HCT116 (cell line): ENCODE data around the gene TNRC18. TPM values are rescaled to one million over a fixed set of nuclear protein-coding genes. Genes with fewer than 3 reads are reported as not detected.

Experiments used
- ATAC-seq: fragments of 200-7000 bp; cut with Tn5 transposase; 2 replicates; pipeline ENCODE4 v1.9.1; 2020; ENCODE audit warnings: mild to moderate bottlenecking, moderate library complexity
- BruUV-seq: library from RNA; stranded (reverse); fragments of 400-500 nt; replicated peaks from 2 replicates; lab custom pipeline; 2021; lab: Mats Ljungman, UMichigan
- CTCF ChIA-PET: fragments of 300-600 bp; sonication (Branson Sonifier 250); formaldehyde crosslinking; loops from one replicate; lab custom pipeline; 2021; ENCODE audit warnings: antibody characterized with exemption; lab: Charles Lee
- POLR2A ChIA-PET: fragments of 300-600, 350-600 bp; sonication (Branson Sonifier 250); formaldehyde crosslinking; loops from one replicate; lab custom pipeline; 2021; ENCODE audit warnings: antibody characterized with exemption; lab: Charles Lee
- RAD21 ChIA-PET, 2 experiments: fragments of 300-600 bp; sonication (Branson Sonifier 250); formaldehyde crosslinking; loops; one replicate each; lab custom pipeline; 2023; ENCODE audit warnings: low total read pairs in 2 of 2; ENCODE audit not compliant: uncharacterized antibody in 2 of 2, unreplicated experiment in 2 of 2, low non-redundant PET in 1 of 2; lab: Charles Lee
- DNase-seq: peaks from one replicate; pipeline ENCODE4 v3.0.0-alpha.2; 2010; ENCODE audit warnings: low read depth, low spot score
- H2AFZ ChIP-seq: fragments of 200-600 bp; shearing (Covaris generic), sonication (generic); 2 replicates; pipeline ENCODE4 v1.6.1; 2017; ENCODE audit warnings: low read depth, mixed run types, mixed read lengths, antibody characterized with exemption, low read length; ENCODE audit not compliant: poor library complexity, severe bottlenecking
- H3K27ac ChIP-seq: 2 replicates; pipeline ENCODE4 v1.5.1; 2012; ENCODE audit warnings: low read depth, low read length
- H3K27me3 ChIP-seq: fragments of 200-600 bp; sonication (generic); 2 replicates; pipeline ENCODE4 v1.6.1; 2016; ENCODE audit warnings: mixed run types, low read length, mixed read lengths; ENCODE audit not compliant: insufficient read depth
- H3K36me3 ChIP-seq, 2 experiments: fragments of 200-500 bp in 1 of 2; fragments of 200-600 bp in 1 of 2; sonication (Bioruptor generic) in 1 of 2; sonication (generic) in 1 of 2; 2 replicates each; pipeline versions ENCODE4 v1.5.1 to v1.6.1; 2014 to 2016; ENCODE audit warnings: low read length in 2 of 2, inconsistent platforms in 1 of 2, mixed read lengths in 1 of 2, mixed run types in 1 of 2; ENCODE audit not compliant: insufficient read depth in 2 of 2, control insufficient read depth in 1 of 2
- H3K4me1 ChIP-seq, 2 experiments: fragments of 200-600 bp in 1 of 2; sonication (generic) in 1 of 2; 2 replicates each; pipeline versions ENCODE4 v1.5.1 to v1.6.1; 2012 to 2017; ENCODE audit warnings: low read length in 2 of 2, inconsistent platforms in 1 of 2, mild to moderate bottlenecking in 1 of 2, mixed read lengths in 1 of 2, mixed run types in 1 of 2, moderate library complexity in 1 of 2; ENCODE audit not compliant: insufficient read depth in 2 of 2, control insufficient read depth in 1 of 2
- H3K4me2 ChIP-seq: fragments of 200-600 bp; sonication (generic); 2 replicates; pipeline ENCODE4 v1.6.1; 2017; ENCODE audit warnings: mixed run types, low read length, mixed read lengths
- H3K4me3 ChIP-seq, 2 experiments: fragments of 200-600 bp in 1 of 2; sonication (generic) in 1 of 2; replicated peaks in 1 of 2; 2 replicates each; pipeline ENCODE4 v1.5.1; 2011 to 2016; ENCODE audit warnings: low read length in 2 of 2, control low read depth in 1 of 2, low read depth in 1 of 2, mild to moderate bottlenecking in 1 of 2, mixed read lengths in 1 of 2, mixed run types in 1 of 2
- H3K79me2 ChIP-seq: fragments of 200-600 bp; sonication (generic); 2 replicates; pipeline ENCODE4 v1.6.1; 2017; ENCODE audit warnings: mild to moderate bottlenecking, mixed run types, low read length, moderate library complexity, mixed read lengths; ENCODE audit not compliant: insufficient read depth
- H3K9ac ChIP-seq: fragments of 200-600 bp; sonication (generic); 2 replicates; pipeline ENCODE4 v1.6.1; 2016; ENCODE audit warnings: low read length, mixed read lengths
- H3K9me2 ChIP-seq: fragments of 200-600 bp; sonication (generic), shearing (Covaris generic); 2 replicates; pipeline ENCODE4 v1.6.1; 2017; ENCODE audit warnings: mixed run types, mild to moderate bottlenecking, moderate library complexity; ENCODE audit not compliant: insufficient read depth
- H3K9me3 ChIP-seq, 2 experiments: fragments of 200-500 bp in 1 of 2; fragments of 200-600 bp in 1 of 2; sonication (Bioruptor generic) in 1 of 2; sonication (generic) in 1 of 2; 2 replicates each; pipeline ENCODE4 v1.6.1; 2014 to 2017; ENCODE audit warnings: low read length in 2 of 2, mixed read lengths in 2 of 2, inconsistent platforms in 1 of 2, low read depth in 1 of 2, mild to moderate bottlenecking in 1 of 2, mixed run types in 1 of 2, moderate library complexity in 1 of 2; ENCODE audit not compliant: control insufficient read depth in 1 of 2, insufficient read depth in 1 of 2
- H4K20me1 ChIP-seq: fragments of 200-600 bp; sonication (generic), shearing (Covaris generic); 2 replicates; pipeline ENCODE4 v1.6.1; 2017; ENCODE audit warnings: mixed run types, mild to moderate bottlenecking, moderate library complexity; ENCODE audit not compliant: insufficient read depth
- CEBPB ChIP-seq: IDR thresholded peaks from 2 replicates; pipeline ENCODE4 v1.6.1; 2012; ENCODE audit warnings: low read depth
- EGR1 ChIP-seq: IDR thresholded peaks from 2 replicates; pipeline ENCODE4 v1.6.1; 2012; ENCODE audit warnings: low read depth
- ELF1 ChIP-seq: IDR thresholded peaks from 2 replicates; pipeline ENCODE4 v1.6.1; 2012; ENCODE audit warnings: low read depth, borderline replicate concordance
- EZH2 ChIP-seq: fragments of 200-600 bp; sonication (generic); IDR thresholded peaks from 2 replicates; pipeline ENCODE4 v1.6.1; 2017; ENCODE audit warnings: antibody characterized with exemption, mixed run types
- EZH2phosphoT487 ChIP-seq: fragments of 200-600 bp; IDR thresholded peaks from 2 replicates; pipeline ENCODE4 v1.6.1; 2018; ENCODE audit warnings: antibody characterized with exemption, borderline replicate concordance
- JUND ChIP-seq: IDR thresholded peaks from 2 replicates; pipeline ENCODE4 v1.6.1; 2012
- POLR2A ChIP-seq: IDR thresholded peaks from 2 replicates; pipeline ENCODE4 v1.7.0; 2011; ENCODE audit warnings: borderline replicate concordance; ENCODE audit not compliant: insufficient read depth, insufficient read length; ENCODE audit errors: extremely low read depth
- POLR2AphosphoS5 ChIP-seq: IDR thresholded peaks from 2 replicates; pipeline ENCODE4 v1.6.1; 2011; ENCODE audit warnings: mild to moderate bottlenecking, low read depth, low read length, moderate library complexity
- RAD21 ChIP-seq: IDR thresholded peaks from 2 replicates; pipeline ENCODE4 v1.6.1; 2012; ENCODE audit warnings: low read depth, mild to moderate bottlenecking
- SRF ChIP-seq: IDR thresholded peaks from 2 replicates; pipeline ENCODE4 v1.6.1; 2012; ENCODE audit warnings: low read depth
- TCF7L2 ChIP-seq: IDR thresholded peaks from 2 replicates; pipeline ENCODE4 v1.7.0; 2011; ENCODE audit warnings: borderline replicate concordance, inconsistent platforms; ENCODE audit not compliant: insufficient read depth, insufficient read length; ENCODE audit errors: extremely low read depth
- YY1 ChIP-seq: IDR thresholded peaks from 2 replicates; pipeline ENCODE4 v1.6.1; 2011; ENCODE audit warnings: low read length, low read depth, moderate library complexity, mild to moderate bottlenecking; ENCODE audit not compliant: insufficient replicate concordance; ENCODE audit errors: extremely low read depth
- ZFX ChIP-seq: fragments of 450-650 bp; IDR thresholded peaks from 2 replicates; pipeline ENCODE4 v1.6.1; 2017
- intact Hi-C: fragments of 100-400 bp; cut with micrococcal nuclease; formaldehyde crosslinking; loops from 2 replicates; pipeline ENCODE4 v1.10.0; 2022
- total RNA-seq: library from RNA; stranded (reverse); gene quantifications from one replicate; pipeline ENCODE4 v1.2.1, GENCODE V29; 2021; ENCODE audit not compliant: unreplicated experiment
- TF ChIP-seq, protein P1 (sequence below): IDR thresholded peaks from 2 replicates; pipeline ENCODE4 v1.6.1; 2012
- TF ChIP-seq, protein P2 (sequence below): IDR thresholded peaks from 2 replicates; pipeline ENCODE4 v1.6.1; 2012; ENCODE audit warnings: low read depth

TNRC18 gene
- total RNA-seq, 1 experiment from 2014 or later: 101 TPM

GRCh38 chr7:5458921-5459480 lies 35.4 kb upstream of the TNRC18 start:
- intact Hi-C loops: no loop called here
- RAD21 ChIA-PET: no interaction called here
- H3K27ac ChIP-seq: no peak overlapping the region
- H3K36me3 ChIP-seq: no peaks in the 10 kb centered on the region
- H3K4me3 ChIP-seq: no peak overlapping the region
- H3K27me3 ChIP-seq: no peaks in the 10 kb centered on the region
- no peak overlapping the region for H2AFZ ChIP-seq
- no peak for TF ChIP-seq POLR2A
- TF ChIP-seq SRF: no peak
- TF ChIP-seq EZH2phosphoT487: no peak
- TF ChIP-seq, protein P1, sequence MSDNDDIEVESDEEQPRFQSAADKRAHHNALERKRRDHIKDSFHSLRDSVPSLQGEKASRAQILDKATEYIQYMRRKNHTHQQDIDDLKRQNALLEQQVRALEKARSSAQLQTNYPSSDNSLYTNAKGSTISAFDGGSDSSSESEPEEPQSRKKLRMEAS: no peak
- no peak for TF ChIP-seq RAD21
- no peak for TF ChIP-seq TCF7L2
- no peak for TF ChIP-seq ZFX
- no peak for TF ChIP-seq JUND
- TF ChIP-seq, protein P2, sequence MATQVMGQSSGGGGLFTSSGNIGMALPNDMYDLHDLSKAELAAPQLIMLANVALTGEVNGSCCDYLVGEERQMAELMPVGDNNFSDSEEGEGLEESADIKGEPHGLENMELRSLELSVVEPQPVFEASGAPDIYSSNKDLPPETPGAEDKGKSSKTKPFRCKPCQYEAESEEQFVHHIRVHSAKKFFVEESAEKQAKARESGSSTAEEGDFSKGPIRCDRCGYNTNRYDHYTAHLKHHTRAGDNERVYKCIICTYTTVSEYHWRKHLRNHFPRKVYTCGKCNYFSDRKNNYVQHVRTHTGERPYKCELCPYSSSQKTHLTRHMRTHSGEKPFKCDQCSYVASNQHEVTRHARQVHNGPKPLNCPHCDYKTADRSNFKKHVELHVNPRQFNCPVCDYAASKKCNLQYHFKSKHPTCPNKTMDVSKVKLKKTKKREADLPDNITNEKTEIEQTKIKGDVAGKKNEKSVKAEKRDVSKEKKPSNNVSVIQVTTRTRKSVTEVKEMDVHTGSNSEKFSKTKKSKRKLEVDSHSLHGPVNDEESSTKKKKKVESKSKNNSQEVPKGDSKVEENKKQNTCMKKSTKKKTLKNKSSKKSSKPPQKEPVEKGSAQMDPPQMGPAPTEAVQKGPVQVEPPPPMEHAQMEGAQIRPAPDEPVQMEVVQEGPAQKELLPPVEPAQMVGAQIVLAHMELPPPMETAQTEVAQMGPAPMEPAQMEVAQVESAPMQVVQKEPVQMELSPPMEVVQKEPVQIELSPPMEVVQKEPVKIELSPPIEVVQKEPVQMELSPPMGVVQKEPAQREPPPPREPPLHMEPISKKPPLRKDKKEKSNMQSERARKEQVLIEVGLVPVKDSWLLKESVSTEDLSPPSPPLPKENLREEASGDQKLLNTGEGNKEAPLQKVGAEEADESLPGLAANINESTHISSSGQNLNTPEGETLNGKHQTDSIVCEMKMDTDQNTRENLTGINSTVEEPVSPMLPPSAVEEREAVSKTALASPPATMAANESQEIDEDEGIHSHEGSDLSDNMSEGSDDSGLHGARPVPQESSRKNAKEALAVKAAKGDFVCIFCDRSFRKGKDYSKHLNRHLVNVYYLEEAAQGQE: no peak
- no peak for TF ChIP-seq CEBPB
- TF ChIP-seq ELF1: no peak
- no peak for TF ChIP-seq EZH2
- TF ChIP-seq YY1: no peak
- no peak for TF ChIP-seq POLR2AphosphoS5
- TF ChIP-seq EGR1: no peak
- H3K79me2 ChIP-seq: no peaks in the 10 kb centered on the region
- no peak overlapping the region for H3K4me2 ChIP-seq
- H3K9me3 ChIP-seq: no peaks in the 10 kb centered on the region
- POLR2A ChIA-PET: interaction anchor here (1.1 kb wide), 1 partner anchor 41 kb away, joined by 3 read pairs; no protein-coding TSS in a partner anchor
- CTCF ChIA-PET: no interaction called here
- H3K9ac ChIP-seq: no peak overlapping the region
- BruUV-seq: no TSS peak
- no peaks in the 10 kb centered on the region for H3K4me1 ChIP-seq
- no peaks in the 10 kb centered on the region for H4K20me1 ChIP-seq
- DNase-seq (no peak), ATAC-seq (no peak)
- no peaks in the 10 kb centered on the region for H3K9me2 ChIP-seq
